ENCODE results near the gene HCRTR1.

DNA sequence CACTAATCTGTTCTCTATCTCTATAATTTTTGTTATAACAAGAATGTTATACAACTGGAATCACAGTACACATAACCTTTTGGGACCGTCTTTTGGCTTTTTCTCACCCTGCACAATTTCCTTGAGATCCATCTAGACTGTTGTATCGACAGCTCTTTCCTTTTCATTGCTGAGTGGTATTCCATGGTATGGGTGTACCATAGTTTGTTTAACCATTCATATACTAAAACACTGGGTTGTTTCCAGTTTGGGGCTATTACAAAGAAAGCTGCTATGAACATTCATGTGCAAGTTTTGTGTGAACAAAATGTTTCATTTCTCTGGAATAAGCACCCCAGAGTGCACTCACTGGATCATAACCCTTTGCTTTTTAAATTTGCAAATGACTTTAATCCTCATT is 15.4 kb upstream of the HCRTR1 start:
- TF ChIP-seq CTCF (conservative IDR thresholded peaks at IDR 0.05 in 1 of 2, IDR thresholded peaks at IDR 0.05 in 1 of 2; ENCODE audit: low read depth in 1 of 2, low read length in 2 of 2): no peak
- no peak for TF ChIP-seq EZH2 (IDR thresholded peaks at IDR 0.05; ENCODE audit: low read length, missing control alignments)

Measured in fibroblast of lung (primary cell).